ENCODE results near the gene CNTFR. TPM values are rescaled to one million over a fixed set of nuclear protein-coding genes. Genes with fewer than 3 reads are reported as not detected.

CNTFR gene
- total and polyA plus RNA-seq, 7 experiments from 2014 or later: not detected

DNA sequence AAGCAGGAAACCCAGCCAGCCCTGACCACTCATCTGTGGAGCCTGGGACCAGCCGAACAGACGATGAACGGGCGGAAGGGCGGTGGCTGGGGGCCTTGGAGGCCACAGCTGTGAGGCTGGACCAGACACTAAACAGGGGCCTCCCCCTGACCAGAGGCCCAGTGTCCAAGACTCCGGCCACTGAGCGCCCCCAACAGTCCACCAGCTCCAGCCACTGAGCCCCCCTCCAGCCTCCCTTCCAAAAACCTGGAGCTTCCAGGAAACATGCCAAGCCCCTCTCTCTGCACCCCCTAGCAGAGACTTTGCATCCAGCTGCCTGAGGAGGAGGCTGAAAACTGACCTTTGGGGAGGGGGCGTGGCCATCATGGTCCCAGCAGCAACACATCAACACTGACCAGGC is 23.2 kb downstream of the CNTFR start:
- Mint-ChIP-seq H3K9me3 (peaks cover 0 to 9% (median 0%) of the 10 kb centered on the region in 11 donors), H3K36me3 (no peaks in the 10 kb centered on the region), H3K27ac (no peak overlapping the region), H3K27me3 (peaks cover 13 to 39% (median 31%) of the 10 kb centered on the region in 5 donors), H3K4me3 (no peak overlapping the region), H3K4me1 (no peaks in the 10 kb centered on the region)
- H3K9me3 ChIP-seq (ENCODE audit: control insufficient read depth in 2 of 3, low read length in 3 of 3): peaks cover 0 to 6% (median 0%) of the 10 kb centered on the region in 3 experiments
- no peak for ATAC-seq
- ChIA-PET POLR2A (no interaction called here), CTCF (no interaction called here)
- H3K27me3 ChIP-seq (ENCODE audit: control insufficient read depth in 2 of 2, insufficient read depth in 2 of 2, low read length in 2 of 2): no peaks in the 10 kb centered on the region
- no peak overlapping the region for H3K4me3 ChIP-seq (ENCODE audit: low read length)
- no peak for DNase-seq
- H3K27ac ChIP-seq (ENCODE audit: low read depth, low read length): no peak overlapping the region
- intact Hi-C loops (cut with micrococcal nuclease): no loop called here
- no peaks in the 10 kb centered on the region for H3K36me3 ChIP-seq (ENCODE audit: control insufficient read depth in 2 of 3, insufficient read depth in 3 of 3, low read length in 3 of 3)
- no peaks in the 10 kb centered on the region for H3K4me1 ChIP-seq (ENCODE audit: control insufficient read depth in 2 of 2, insufficient read depth in 2 of 2, low read length in 2 of 2)

GRCh38 chr9:34565856-34566255 is 23.7 kb downstream of the CNTFR start:
- no peaks in the 10 kb centered on the region for H3K36me3 Mint-ChIP-seq
- Histone ChIP-seq H3K9me3 (ENCODE audit: control insufficient read depth in 2 of 3, low read length in 3 of 3) (peaks cover 0 to 6% (median 0%) of the 10 kb centered on the region in 3 experiments), H3K27me3 (ENCODE audit: control insufficient read depth in 2 of 2, insufficient read depth in 2 of 2, low read length in 2 of 2) (no peaks in the 10 kb centered on the region), H3K4me1 (ENCODE audit: control insufficient read depth in 2 of 2, insufficient read depth in 2 of 2, low read length in 2 of 2) (no peaks in the 10 kb centered on the region), H3K36me3 (ENCODE audit: control insufficient read depth in 2 of 3, insufficient read depth in 3 of 3, low read length in 3 of 3) (no peaks in the 10 kb centered on the region), H3K4me3 (ENCODE audit: low read length) (no peak overlapping the region), H3K27ac (ENCODE audit: low read depth, low read length) (no peak overlapping the region)
- H3K4me3 Mint-ChIP-seq: no peak overlapping the region
- H3K9me3 Mint-ChIP-seq: peaks cover 0 to 9% (median 0%) of the 10 kb centered on the region in 11 donors
- no peaks in the 10 kb centered on the region for H3K4me1 Mint-ChIP-seq
- POLR2A ChIA-PET: no interaction called here
- CTCF ChIA-PET: interaction anchor here (0.5 kb wide), 1 partner anchor 18 kb away, joined by 3 read pairs; no protein-coding TSS in a partner anchor
- H3K27me3 Mint-ChIP-seq: peaks cover 16 to 39% (median 36%) of the 10 kb centered on the region in 5 donors
- ATAC-seq (no peak), DNase-seq (no peak)
- intact Hi-C loops (cut with micrococcal nuclease): no loop called here
- H3K27ac Mint-ChIP-seq: no peak overlapping the region

- ChIA-PET POLR2A (no interaction called here), CTCF (no interaction called here)
- Mint-ChIP-seq H3K27ac (no peak overlapping the region), H3K4me1 (no peaks in the 10 kb centered on the region), H3K9me3 (peaks cover 0 to 9% (median 0%) of the 10 kb centered on the region in 11 donors), H3K27me3 (peaks cover 20 to 47% (median 38%) of the 10 kb centered on the region in 5 donors), H3K36me3 (peaks cover 0 to 4% (median 0%) of the 10 kb centered on the region in 5 donors), H3K4me3 (no peak overlapping the region)
- Histone ChIP-seq H3K4me1 (ENCODE audit: control insufficient read depth in 2 of 2, insufficient read depth in 2 of 2, low read length in 2 of 2) (no peaks in the 10 kb centered on the region), H3K36me3 (ENCODE audit: control insufficient read depth in 2 of 3, insufficient read depth in 3 of 3, low read length in 3 of 3) (no peaks in the 10 kb centered on the region), H3K9me3 (ENCODE audit: control insufficient read depth in 2 of 3, low read length in 3 of 3) (peaks cover 0 to 6% (median 0%) of the 10 kb centered on the region in 3 experiments), H3K27me3 (ENCODE audit: control insufficient read depth in 2 of 2, insufficient read depth in 2 of 2, low read length in 2 of 2) (no peaks in the 10 kb centered on the region), H3K27ac (ENCODE audit: low read depth, low read length) (no peak overlapping the region), H3K4me3 (ENCODE audit: low read length) (no peak overlapping the region)
- DNase-seq (no peak), ATAC-seq (no peak)
- intact Hi-C loops (cut with micrococcal nuclease): no loop called here
These were observed 24.9 kb downstream of the CNTFR start for GRCh38 chr9:34564617-34565016.

DNA sequence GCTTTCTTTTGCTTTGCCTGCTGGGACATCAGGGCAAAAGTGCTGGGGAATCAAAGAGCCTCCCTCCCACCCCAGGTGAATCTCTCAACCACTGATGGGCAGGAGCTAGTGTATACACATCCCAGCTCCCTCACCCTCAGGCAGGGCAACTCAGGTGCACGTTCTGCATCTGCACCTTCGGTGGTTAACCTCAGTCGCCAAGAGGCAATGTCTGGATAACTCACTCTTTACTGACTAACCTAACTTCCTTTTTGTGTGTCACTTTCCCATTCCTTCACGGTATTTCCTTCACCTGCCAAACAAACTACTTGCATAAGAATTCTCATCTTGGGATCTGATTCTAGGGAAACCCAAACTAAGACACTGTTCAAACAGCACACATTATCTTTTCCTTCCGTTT is 26.3 kb downstream of the CNTFR start:
- intact Hi-C loops (cut with micrococcal nuclease): no loop called here
- H3K27ac ChIP-seq (ENCODE audit: low read depth, low read length): no peak overlapping the region
- Mint-ChIP-seq H3K27me3 (peaks cover 24 to 47% (median 43%) of the 10 kb centered on the region in 5 donors), H3K9me3 (peaks cover 0 to 9% (median 0%) of the 10 kb centered on the region in 11 donors), H3K36me3 (peaks cover 0 to 4% (median 0%) of the 10 kb centered on the region in 5 donors), H3K27ac (no peak overlapping the region), H3K4me1 (no peaks in the 10 kb centered on the region), H3K4me3 (no peak overlapping the region)
- H3K4me3 ChIP-seq (ENCODE audit: low read length): no peak overlapping the region
- no peaks in the 10 kb centered on the region for H3K27me3 ChIP-seq (ENCODE audit: control insufficient read depth in 2 of 2, insufficient read depth in 2 of 2, low read length in 2 of 2)
- ATAC-seq (no peak), DNase-seq (no peak)
- ChIA-PET CTCF (no interaction called here), POLR2A (no interaction called here)
- no peaks in the 10 kb centered on the region for H3K36me3 ChIP-seq (ENCODE audit: control insufficient read depth in 2 of 3, insufficient read depth in 3 of 3, low read length in 3 of 3)
- no peaks in the 10 kb centered on the region for H3K4me1 ChIP-seq (ENCODE audit: control insufficient read depth in 2 of 2, insufficient read depth in 2 of 2, low read length in 2 of 2)
- H3K9me3 ChIP-seq (ENCODE audit: control insufficient read depth in 2 of 3, low read length in 3 of 3): peaks cover 0 to 6% (median 0%) of the 10 kb centered on the region in 3 experiments

DNA sequence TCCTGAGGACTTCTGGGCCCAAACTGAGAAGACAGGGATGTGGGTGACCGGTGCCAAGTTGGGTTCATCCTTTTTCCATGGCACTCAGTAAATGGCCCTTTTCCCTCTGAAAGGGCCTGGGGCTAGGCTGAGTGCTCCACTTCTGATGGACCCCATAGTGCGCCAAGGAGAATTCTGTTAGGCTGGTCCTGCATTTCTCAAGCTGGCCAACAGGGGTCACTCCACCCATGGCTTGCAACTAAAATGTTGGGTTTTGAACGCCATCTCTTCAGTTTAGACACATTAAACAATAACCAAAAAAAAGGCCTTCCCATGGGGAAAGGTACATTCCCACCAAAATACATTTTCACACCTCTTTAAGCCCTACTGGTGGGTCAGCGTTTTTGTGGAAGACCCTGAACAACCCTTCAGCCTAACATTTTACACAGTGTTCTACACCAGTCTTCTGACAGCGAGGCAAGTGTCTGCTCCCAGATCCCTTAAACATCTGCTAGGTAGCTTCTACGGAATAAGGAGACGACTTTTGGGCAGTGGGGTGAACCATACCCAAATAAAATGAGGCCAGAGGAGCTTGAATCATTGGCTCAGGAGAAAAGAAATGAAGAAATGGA is 27.3 kb downstream of the CNTFR start:
- H3K4me1 Mint-ChIP-seq: no peaks in the 10 kb centered on the region

DNA sequence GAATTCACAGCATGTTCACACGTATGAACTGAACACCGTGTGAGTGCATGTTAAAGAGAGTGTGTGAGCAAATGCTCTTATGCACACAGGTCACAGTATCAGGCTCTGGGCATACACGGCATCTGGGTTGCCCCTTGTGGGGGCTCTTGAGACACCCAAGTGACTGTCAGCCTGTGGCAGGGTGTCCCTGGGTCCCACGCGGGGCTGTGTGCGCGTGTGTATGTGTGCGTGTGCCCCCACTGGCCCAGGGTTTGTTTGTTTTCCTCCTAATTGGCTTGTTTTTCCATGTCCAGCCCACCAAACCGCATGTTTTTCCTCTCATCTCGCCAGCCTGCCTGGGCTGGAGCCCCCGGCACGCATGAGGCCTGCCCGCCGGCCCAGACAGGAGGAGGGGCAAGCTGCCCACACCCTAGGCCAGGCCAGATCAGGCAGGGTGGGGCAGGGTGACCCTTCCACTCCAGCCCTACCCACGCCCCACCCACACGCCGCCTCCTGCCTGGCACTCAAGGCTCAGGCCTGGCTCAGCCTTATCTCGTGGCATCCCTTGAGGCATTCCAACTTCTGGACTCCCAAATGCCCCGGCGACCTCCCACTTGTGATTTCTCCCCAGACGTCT is 28.8 kb downstream of the CNTFR start:
- peaks cover 22 to 48% (median 41%) of the 10 kb centered on the region in 5 donors for H3K27me3 Mint-ChIP-seq
- ATAC-seq: no peak
- no peak overlapping the region for H3K4me3 ChIP-seq (ENCODE audit: low read length)
- no peak for DNase-seq
- no peaks in the 10 kb centered on the region for H3K4me1 ChIP-seq (ENCODE audit: control insufficient read depth in 2 of 2, insufficient read depth in 2 of 2, low read length in 2 of 2)
- intact Hi-C loops (cut with micrococcal nuclease): no loop called here
- H3K4me1 Mint-ChIP-seq: no peaks in the 10 kb centered on the region
- POLR2A ChIA-PET: no interaction called here
- H3K9me3 Mint-ChIP-seq: peaks cover 0 to 9% (median 0%) of the 10 kb centered on the region in 11 donors
- no peaks in the 10 kb centered on the region for H3K27me3 ChIP-seq (ENCODE audit: control insufficient read depth in 2 of 2, insufficient read depth in 2 of 2, low read length in 2 of 2)
- CTCF ChIA-PET: no interaction called here
- H3K9me3 ChIP-seq (ENCODE audit: control insufficient read depth in 2 of 3, low read length in 3 of 3): peaks cover 0 to 6% (median 0%) of the 10 kb centered on the region in 3 experiments
- H3K27ac ChIP-seq (ENCODE audit: low read depth, low read length): no peak overlapping the region
- no peaks in the 10 kb centered on the region for H3K36me3 ChIP-seq (ENCODE audit: control insufficient read depth in 2 of 3, insufficient read depth in 3 of 3, low read length in 3 of 3)
- H3K36me3 Mint-ChIP-seq: peaks cover 0 to 4% (median 0%) of the 10 kb centered on the region in 5 donors
- H3K27ac Mint-ChIP-seq: no peak overlapping the region
- no peak overlapping the region for H3K4me3 Mint-ChIP-seq

More for the DNA sequence above, 27.3 kb downstream of the CNTFR start:
- intact Hi-C loops (cut with micrococcal nuclease): no loop called here
- Mint-ChIP-seq H3K4me3 (no peak overlapping the region), H3K27ac (no peak overlapping the region), H3K9me3 (peaks cover 0 to 9% (median 0%) of the 10 kb centered on the region in 11 donors), H3K27me3 (peaks cover 25 to 52% (median 48%) of the 10 kb centered on the region in 5 donors), H3K36me3 (peaks cover 0 to 4% (median 0%) of the 10 kb centered on the region in 5 donors)
- Histone ChIP-seq H3K27me3 (ENCODE audit: control insufficient read depth in 2 of 2, insufficient read depth in 2 of 2, low read length in 2 of 2) (no peaks in the 10 kb centered on the region), H3K9me3 (ENCODE audit: control insufficient read depth in 2 of 3, low read length in 3 of 3) (peaks cover 0 to 6% (median 0%) of the 10 kb centered on the region in 3 experiments), H3K27ac (ENCODE audit: low read depth, low read length) (no peak overlapping the region), H3K36me3 (ENCODE audit: control insufficient read depth in 2 of 3, insufficient read depth in 3 of 3, low read length in 3 of 3) (no peaks in the 10 kb centered on the region), H3K4me1 (ENCODE audit: control insufficient read depth in 2 of 2, insufficient read depth in 2 of 2, low read length in 2 of 2) (no peaks in the 10 kb centered on the region), H3K4me3 (ENCODE audit: low read length) (no peak overlapping the region)
- DNase-seq (no peak), ATAC-seq (peak; percentile 19)
- CTCF ChIA-PET: no interaction called here
- POLR2A ChIA-PET: no interaction called here

All from naive thymus-derived CD4-positive, alpha-beta T cell (primary cell).